NOMO-1 treated with dmso at 0.1 percent for 144 hours (cell line): ENCODE results near the gene SH2D5.
"Not testable (repeated sequence)": the region's sequence is repeated elsewhere in the genome, so short reads cannot be mapped to it uniquely, and the experiment has no call there.

Source experiments
- DNase-seq: peaks from one replicate; lab custom pipeline; 2025; ENCODE audit not compliant: unreplicated experiment; lab: John Stamatoyannopoulos, UW

The SH2D5 gene

GRCh38 chr1:20728371-20729154, 3.9 kb downstream of the SH2D5 start:
- no peak for DNase-seq

DNA sequence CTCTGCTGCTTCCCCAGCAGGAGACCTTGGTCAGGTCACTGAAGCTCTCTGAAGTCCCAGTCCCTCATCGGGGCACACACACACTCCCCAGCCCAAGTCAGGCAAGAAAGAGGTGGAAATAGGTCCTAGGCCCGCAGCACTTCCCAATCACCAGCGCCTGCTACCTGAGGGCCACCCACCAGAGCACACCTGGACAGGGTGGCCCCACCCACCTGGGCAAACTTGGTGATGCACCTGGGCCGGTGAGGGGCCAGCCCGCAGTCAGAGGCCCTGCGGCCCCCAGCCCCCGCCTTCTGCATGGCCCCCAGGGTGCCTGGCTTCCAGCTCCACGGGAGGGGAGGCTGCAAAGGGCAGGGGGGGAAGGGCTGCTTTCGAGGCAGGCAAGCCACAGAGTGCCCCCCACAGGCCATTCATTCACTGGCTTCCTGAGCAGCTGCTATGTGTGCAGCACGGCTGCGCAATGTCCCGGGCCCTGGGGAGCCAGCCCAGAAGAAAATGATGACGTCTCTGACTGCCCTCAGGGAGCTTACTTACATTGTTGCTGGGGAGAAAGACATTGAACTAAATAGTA, 4.7 kb downstream of the SH2D5 start:
- no peak for DNase-seq

DNA sequence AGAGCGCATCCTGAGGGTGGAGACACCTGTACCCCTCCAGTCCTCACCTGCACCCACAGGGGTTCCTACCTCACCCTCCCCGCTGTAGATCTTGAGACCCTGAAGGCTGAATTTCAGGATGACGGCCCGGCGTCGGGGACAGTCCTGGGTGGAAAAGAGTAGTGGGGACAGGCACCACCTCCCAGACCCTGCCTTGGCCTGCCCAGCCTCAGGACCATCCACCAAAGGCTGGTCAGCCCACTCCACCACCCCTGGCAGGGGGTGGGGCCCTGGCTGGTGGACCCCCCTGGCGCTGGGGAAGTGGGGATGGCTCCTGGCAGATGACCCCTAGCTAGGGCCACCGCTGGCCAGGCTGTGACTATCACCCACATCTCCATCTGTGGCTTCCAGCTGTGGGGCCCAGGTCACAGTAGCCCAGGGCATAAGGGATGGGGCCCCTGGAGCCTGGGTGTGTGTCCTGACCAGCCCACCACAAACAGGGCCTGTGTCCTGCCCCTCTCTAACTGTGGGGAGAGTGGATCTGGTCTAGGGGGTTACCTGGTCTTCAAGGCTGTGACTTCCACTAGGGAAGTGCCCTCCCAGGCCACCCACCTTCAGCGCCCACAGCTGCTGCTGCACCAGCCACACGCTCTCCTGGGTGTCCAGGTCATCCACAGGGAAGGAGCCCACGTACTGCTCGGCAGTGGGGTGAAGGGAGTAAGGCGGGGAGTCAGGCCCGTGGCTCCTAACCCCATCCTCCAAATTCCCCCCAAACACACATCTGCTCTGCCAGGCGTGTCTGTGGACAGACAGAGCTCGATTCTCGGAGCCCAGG, 5.4 kb downstream of the SH2D5 start:
- no peak for DNase-seq

GRCh38 chr1:20726118-20726911, 6.2 kb downstream of the SH2D5 start:
- DNase-seq: no peak

DNA sequence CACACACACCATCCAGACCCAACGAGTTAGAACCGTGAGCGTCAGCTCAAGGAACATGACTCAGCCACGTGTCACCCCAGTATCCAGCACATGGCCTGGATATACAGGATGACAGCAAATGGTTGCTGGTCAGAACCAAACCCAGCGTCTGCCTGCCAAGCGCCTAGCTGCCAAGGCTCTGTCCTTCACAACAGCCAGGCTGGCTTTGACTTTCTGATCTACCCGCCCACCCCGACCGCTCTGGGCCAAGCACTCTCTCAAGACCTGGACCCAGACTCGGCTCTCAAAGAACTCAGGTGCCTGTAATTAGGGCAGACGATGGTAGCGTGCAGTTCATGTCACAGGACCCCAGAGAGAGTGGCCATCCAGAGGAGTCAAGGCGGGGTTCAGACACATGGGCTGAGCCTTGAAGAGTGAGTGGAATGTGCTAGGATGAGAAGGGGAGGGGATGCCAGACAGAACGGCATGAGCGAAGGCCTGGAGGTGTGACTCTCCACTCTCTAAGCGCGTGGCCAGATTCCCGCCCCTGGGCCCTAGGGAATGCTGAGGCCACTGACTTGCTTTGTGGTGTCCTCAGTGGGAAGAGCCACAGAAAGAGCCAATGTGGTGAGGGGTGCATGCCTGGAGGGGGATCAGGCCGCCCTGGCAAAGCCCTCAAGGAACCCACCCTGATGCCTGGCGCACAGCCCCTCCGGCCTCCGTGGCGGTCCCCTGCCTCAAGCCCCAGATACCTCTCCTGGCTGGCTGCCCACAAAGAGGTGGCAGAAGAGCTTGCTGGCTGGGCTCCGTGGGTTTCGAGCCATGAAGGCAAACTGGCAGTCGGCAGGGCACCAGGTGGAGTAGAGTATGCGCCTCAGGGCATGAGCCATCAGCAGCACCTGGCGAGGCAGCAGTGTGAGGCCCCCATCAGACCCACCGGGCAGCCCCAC, 7.0 kb downstream of the SH2D5 start:
- DNase-seq: no peak

- no peak for DNase-seq
Measured at GRCh38 chr1:20724364-20725188, 7.9 kb downstream of the SH2D5 start.

- DNase-seq: no peak
Measured at GRCh38 chr1:20723537-20724363, 8.8 kb downstream of the SH2D5 start.

- DNase-seq: no peak
Measured at GRCh38 chr1:20723159-20723536, 9.4 kb downstream of the SH2D5 start.

DNA sequence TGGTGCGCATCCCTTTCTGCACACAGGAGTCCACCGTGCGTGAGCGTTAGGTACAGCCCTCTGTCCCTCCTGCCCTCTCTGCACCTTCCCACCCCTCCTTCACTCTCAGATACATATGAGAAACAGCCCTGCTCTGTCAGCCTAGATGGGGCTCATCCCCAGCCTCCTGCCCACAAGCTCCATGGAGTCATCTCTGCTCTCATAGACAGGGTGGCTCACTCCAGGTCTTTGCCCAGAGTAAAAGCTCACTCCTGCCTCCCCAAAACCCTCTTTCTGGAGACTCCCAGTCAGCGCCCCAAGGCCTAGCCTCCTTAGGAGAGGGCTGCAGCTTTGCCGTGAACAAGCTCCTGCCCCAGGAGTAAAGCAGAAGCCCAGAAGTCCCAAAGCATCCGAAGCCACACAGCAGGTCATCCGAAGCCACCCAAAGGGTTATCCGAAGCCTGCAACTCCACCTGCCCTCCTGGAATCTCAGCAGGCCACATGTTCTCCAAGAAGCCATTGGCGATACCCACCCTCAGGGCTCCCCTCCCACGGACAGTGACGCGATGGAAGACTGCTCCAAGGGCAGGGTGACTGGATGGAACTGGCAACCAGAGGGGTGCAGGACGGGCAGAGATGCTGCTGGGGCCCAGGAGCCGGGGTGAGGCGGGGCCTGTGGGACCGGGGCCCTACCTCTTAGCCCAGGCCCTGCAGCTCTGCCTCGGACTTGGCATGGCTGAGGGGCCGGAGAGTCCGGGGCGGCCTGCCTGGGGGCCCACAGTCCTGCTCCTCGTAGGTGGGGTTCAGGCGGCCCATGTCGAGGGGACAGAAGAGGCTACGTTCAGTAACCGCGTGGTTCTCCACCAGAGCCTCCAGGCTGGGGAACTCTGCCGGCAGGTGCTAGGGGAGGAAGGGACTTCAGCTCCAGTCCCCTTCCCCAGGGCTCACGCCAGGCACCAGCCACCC, 11.1 kb downstream of the SH2D5 start:
- DNase-seq: no peak

- no peak for DNase-seq
Measured at GRCh38 chr1:20720631-20721091, 11.8 kb downstream of the SH2D5 start.

DNA sequence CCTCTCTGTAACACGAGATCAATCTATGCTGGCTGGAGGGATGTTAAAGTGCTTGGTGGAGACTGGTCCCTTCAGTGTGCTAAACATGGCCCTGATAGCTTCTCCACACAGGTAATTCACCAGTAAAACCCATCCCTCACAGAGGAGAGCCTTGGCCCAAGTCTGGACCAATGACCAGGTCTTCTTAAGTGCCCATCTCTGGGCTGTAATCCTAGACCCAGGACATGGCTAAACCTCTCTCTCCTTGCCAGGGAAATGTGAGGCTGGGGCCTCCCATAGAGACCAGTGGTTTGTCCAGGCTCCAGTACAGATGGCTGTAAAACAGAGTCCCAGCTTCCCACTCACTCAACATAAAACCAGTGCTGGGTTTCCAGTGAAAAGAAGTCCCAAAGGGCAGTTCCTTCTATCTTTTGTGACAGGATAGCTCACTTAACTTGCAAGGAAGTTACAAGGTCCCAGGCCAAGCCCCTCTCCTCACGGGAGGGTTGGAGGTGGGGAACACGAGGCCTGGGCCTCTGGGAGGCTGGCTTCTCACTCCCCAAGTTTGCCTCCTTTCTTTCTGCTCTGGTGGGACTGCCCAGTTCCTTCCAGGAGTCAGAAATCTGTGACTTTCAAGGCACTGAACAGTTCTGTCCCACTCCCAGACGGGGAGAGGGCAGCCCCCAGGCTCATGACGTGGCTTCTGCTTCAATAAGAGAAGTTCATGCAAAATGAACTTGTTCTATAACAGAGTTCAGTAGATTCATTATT, 12.5 kb downstream of the SH2D5 start:
- DNase-seq: no peak

GRCh38 chr1:20719261-20719660, 13.2 kb downstream of the SH2D5 start:
- DNase-seq: no peak

- not testable (repeated sequence) for DNase-seq
Measured at GRCh38 chr1:20718343-20718882, 14.1 kb downstream of the SH2D5 start.

DNA sequence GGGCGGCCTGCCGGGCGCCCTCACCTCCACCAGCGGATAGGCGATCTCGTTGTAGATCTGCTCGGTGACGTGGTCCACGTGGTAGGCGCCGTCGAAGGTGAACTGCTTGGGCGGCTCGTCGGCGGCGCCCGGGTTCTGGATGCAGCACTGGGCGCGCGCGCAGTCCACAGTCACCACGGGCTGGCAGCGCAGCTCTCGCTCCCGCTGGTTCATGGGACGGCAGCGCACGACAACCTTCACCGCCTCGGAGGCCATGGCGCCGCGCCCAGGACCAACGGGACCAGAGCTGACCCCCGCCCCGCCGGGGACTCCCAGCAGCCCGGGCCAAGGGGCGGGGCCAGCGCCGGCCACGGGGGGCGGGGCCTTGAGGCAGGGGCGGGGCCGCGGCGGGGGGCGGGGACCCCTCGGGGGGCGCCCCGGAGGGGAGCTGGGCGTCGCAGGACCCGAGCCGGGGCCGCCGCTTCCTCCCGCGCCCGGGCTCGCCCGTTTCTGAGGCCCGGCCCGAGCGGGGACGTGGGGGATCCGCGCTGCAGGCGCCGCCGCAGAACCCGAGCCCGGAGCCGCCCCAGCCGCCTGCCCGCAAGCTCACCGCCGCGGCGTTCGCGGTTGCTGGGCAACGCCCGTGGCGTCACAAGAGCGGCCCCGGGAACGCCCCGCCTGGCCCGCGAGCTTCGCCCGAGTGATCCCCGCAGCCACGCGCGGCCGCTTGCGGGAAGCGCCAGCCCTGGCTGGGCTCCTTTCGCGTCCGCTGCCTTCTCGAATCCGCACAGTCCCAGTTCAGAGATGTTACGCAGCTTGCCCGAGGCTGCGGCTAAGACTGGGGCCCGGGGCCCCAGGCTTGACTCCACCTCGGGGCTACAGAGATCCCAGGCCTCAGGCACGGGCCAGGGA, 14.8 kb downstream of the SH2D5 start, which contains the start of gene KIF17:
KIF17 (minus strand) TSS at position 556 of the 891 bp plus-strand sequence; CDS start at position 255, 301 bp downstream.
- DNase-seq: peak; percentile 31

DNA sequence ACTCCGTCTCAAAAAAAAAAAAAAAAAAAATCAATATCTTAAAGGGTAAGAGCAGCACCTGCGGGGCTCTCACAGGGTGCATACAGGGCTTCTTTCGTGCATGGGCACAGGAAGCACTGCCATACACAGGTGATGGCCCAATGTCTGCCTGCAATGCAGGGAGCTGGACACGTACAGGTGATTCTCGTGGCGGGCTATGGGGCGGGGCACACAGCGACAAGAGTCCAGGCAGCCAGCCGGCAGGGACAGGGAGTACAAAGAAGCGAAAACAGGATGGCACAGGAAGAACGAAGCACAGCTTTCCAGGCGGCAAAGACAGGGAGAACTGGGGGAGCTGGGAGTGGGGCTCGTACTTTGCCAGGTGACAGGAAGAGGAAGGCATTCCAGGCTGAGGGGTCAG, 16.3 kb downstream of the SH2D5 start:
- no peak for DNase-seq
